Lower leg skin (tissue), 4 donors: ENCODE results near the gene DDX11. TPM values are rescaled to one million over a fixed set of nuclear protein-coding genes. Genes with fewer than 3 reads are reported as not detected.
A peak's percentile ranks its signal among the peaks of the same experiment; 100 is the strongest.
"Not testable (repeated sequence)": the region's sequence is repeated elsewhere in the genome, so short reads cannot be mapped to it uniquely, and the experiment has no call there.

Experiments used
- DNase-seq, 2 donors: peaks; one replicate each; pipeline ENCODE4 v3.0.0-alpha.2; 2019; ENCODE audit warnings: low spot score in 2 of 2
- H3K4me3 ChIP-seq: fragments of 200-600 bp; sonication (generic); 2 replicates; pipeline ENCODE4 v1.5.1; 2017; ENCODE audit warnings: mild to moderate bottlenecking, low read depth; ENCODE audit not compliant: poor library complexity, severe bottlenecking
- CTCF ChIP-seq, 3 donors: fragments of 450-650 bp; IDR thresholded peaks; one replicate each; pipeline ENCODE4 v1.5.1; 2016; ENCODE audit warnings: antibody characterized with exemption in 3 of 3, mild to moderate bottlenecking in 3 of 3, moderate library complexity in 2 of 3
- POLR2A ChIP-seq, 2 donors: fragments of 450-650 bp; IDR thresholded peaks; one replicate each; pipeline ENCODE4 v1.6.1; 2016 to 2017; ENCODE audit warnings: antibody characterized with exemption in 2 of 2, mild to moderate bottlenecking in 1 of 2, moderate library complexity in 1 of 2
- WGBS, 2 donors: methylation state at CpG; one replicate each; pipeline ENCODE4 v1.1.5; 2018; 5-methylcytosine and 5-hydroxymethylcytosine counted together
- intact Hi-C: fragments of 100-400 bp; cut with DNase I; formaldehyde crosslinking; loops from one replicate; pipeline ENCODE4 v1.15.0; 2023; ENCODE audit warnings: low total_unique reads
- total RNA-seq, 4 donors: library from RNA; depleted of rRNA; stranded (reverse); fragments of >200 nt; gene quantifications; one replicate each; pipeline ENCODE4 v1.1.0, GENCODE V29; 2016

Gene DDX11
- total RNA-seq, 4 donors from 2014 or later = 23.5 to 26.8 (median 25.7) TPM

GRCh38 chr12:31117203-31118011 lies 43.7 kb downstream of the DDX11 start:
- TF ChIP-seq POLR2A (IDR thresholded peaks at IDR 0.05) (no peak), CTCF (IDR thresholded peaks at IDR 0.05) (no peak)
- 2 to 10% methylated on average over 31 to 40 of the region's 45 CpGs for WGBS, 2 donors
- peak overlapping the region; percentile 14 for H3K4me3 ChIP-seq
- peak in 1 of 2 donors; percentile 76 for DNase-seq
- intact Hi-C loops = loop anchor here (5.0 kb wide), 1 partner anchor 120 kb away; no protein-coding TSS in a partner anchor

- intact Hi-C loops = loop anchor here (5.0 kb wide), 1 partner anchor 119 kb away; no protein-coding TSS in a partner anchor
- 33 to 56% methylated on average over 36 to 43 of the region's 44 CpGs for WGBS, 2 donors
- peak in 1 of 2 donors; percentile 85 for DNase-seq
- no peak overlapping the region for H3K4me3 ChIP-seq
- TF ChIP-seq POLR2A (IDR thresholded peaks at IDR 0.05) = no peak
- no peak for TF ChIP-seq CTCF (IDR thresholded peaks at IDR 0.05)
These were observed 44.9 kb downstream of the DDX11 start for GRCh38 chr12:31118347-31119191.

DNA sequence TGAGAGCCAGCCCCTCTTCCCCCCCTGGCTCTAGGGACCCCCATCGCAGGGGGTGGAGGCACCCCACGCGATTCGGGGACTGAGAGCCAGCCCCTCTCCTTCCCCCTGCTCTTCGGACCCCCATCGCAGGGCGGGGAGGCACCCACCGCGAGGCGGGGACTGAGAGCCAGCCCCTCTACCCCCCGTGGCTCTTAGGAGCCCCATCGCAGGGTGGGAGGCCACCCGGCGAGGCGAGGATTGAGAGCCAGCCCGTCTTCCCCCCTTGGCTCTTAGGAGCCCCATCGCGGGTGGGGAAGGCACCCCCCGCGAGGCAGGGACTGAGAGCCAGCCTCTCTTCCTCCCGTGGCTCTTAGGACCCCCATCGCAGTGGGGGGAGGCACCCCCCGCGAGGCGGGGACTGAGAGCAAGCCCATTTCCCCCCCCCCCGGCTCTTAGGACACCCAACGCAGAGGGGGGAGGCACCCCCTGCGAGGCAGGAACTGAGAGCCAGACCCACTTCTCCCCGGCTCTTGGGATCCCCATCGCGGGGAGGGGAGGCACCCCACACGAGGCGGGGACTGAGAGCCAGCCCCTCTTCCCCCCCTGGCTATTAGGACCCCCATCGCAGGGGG lies 45.6 kb downstream of the DDX11 start:
- no peak for DNase-seq
- WGBS, 2 donors = 28 to 37% methylated on average over 13 to 26 of the region's 34 CpGs
- TF ChIP-seq POLR2A (IDR thresholded peaks at IDR 0.05) (no peak), CTCF (IDR thresholded peaks at IDR 0.05) (no peak)
- H3K4me3 ChIP-seq = no peak overlapping the region
- intact Hi-C loops = loop anchor here (5.0 kb wide), 1 partner anchor 118 kb away; no protein-coding TSS in a partner anchor

DNA sequence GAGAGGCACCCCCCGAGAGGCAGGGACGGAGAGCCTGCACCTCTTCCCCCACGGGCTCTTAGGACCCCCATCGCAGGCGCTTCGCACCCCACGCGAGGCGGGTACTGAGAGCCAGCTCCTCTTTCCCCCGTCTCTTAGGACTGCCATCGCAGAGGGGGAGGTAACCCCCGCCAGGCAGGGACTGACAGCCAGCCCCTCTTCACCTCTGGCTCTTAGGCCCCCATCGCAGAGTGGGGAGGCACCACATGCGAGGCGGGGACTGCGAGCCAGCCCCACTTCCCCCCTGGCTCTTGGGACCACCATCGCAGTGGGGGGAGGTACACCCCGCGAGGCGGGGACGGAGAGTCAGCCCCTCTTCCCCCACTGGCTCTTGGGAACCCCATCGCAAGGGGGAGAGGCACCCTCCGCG lies 46.1 kb downstream of the DDX11 start:
- intact Hi-C loops = loop anchor here (5.0 kb wide), 1 partner anchor 117 kb away; no protein-coding TSS in a partner anchor
- TF ChIP-seq POLR2A (IDR thresholded peaks at IDR 0.05) = no peak
- TF ChIP-seq CTCF (IDR thresholded peaks at IDR 0.05) = no peak
- DNase-seq = no peak
- H3K4me3 ChIP-seq = no peak overlapping the region
- WGBS, 2 donors = 3% methylated on average over 6 of the region's 24 CpGs; no CpG with 5 or more reads in 1 of the 2 donors

GRCh38 chr12:31120392-31121008 lies 46.8 kb downstream of the DDX11 start:
- TF ChIP-seq POLR2A (IDR thresholded peaks at IDR 0.05) (no peak), CTCF (IDR thresholded peaks at IDR 0.05) (no peak)
- no peak overlapping the region for H3K4me3 ChIP-seq
- DNase-seq = no peak
- WGBS, 2 donors = 15 to 55% methylated on average over 10 to 13 of the region's 26 CpGs
- intact Hi-C loops = no loop called here

- H3K4me3 ChIP-seq, intact Hi-C loops, DNase-seq: not testable (repeated sequence)
- WGBS, 2 donors = 43 to 53% methylated on average over 16 to 18 of the region's 19 CpGs
These were observed 47.5 kb downstream of the DDX11 start for GRCh38 chr12:31121022-31121728.
